GM23248 (cell line): Measurements from ENCODE around the gene EFNA1. TPM values are rescaled to one million over a fixed set of nuclear protein-coding genes. Genes with fewer than 3 reads are reported as not detected.

Source experiments
- DNase-seq: peaks from one replicate; pipeline ENCODE4 v3.0.0-alpha.2; 2015
- H2AFZ ChIP-seq: fragments of 200-600 bp; sonication (generic); 2 replicates; pipeline ENCODE4 v1.6.1; 2016; ENCODE audit warnings: antibody characterized with exemption
- H3F3A ChIP-seq: fragments of 200-600 bp; sonication (generic); 2 replicates; pipeline ENCODE4 v1.6.1; 2016; ENCODE audit warnings: mild to moderate bottlenecking, antibody characterized with exemption, mixed run types; ENCODE audit not compliant: insufficient read depth
- H3K27ac ChIP-seq: fragments of 200-600 bp; sonication (generic); 2 replicates; pipeline ENCODE4 v1.5.1; 2016; ENCODE audit warnings: mild to moderate bottlenecking
- H3K27me3 ChIP-seq: fragments of 200-600 bp; sonication (generic); replicated peaks from 2 replicates; pipeline ENCODE4 v1.6.1; 2016; ENCODE audit warnings: mild to moderate bottlenecking; ENCODE audit not compliant: insufficient read depth
- H3K36me3 ChIP-seq: fragments of 200-600 bp; sonication (generic); 2 replicates; pipeline ENCODE4 v1.6.1; 2016; ENCODE audit warnings: low read depth, mild to moderate bottlenecking
- H3K4me1 ChIP-seq: fragments of 200-600 bp; sonication (generic); 2 replicates; pipeline ENCODE4 v1.6.1; 2016; ENCODE audit warnings: mild to moderate bottlenecking; ENCODE audit not compliant: insufficient read depth
- H3K4me2 ChIP-seq: fragments of 200-600 bp; sonication (generic); one replicate; pipeline ENCODE4 v1.6.1; 2016; ENCODE audit warnings: mild to moderate bottlenecking; ENCODE audit not compliant: unreplicated experiment
- H3K4me3 ChIP-seq: fragments of 200-600 bp; sonication (generic); 2 replicates; pipeline ENCODE4 v1.5.1; 2016; ENCODE audit warnings: mild to moderate bottlenecking
- H3K79me2 ChIP-seq: fragments of 200-600 bp; sonication (generic); 2 replicates; pipeline ENCODE4 v1.6.1; 2016; ENCODE audit warnings: mild to moderate bottlenecking; ENCODE audit not compliant: insufficient read depth
- H3K9ac ChIP-seq: fragments of 200-600 bp; sonication (generic); 2 replicates; pipeline ENCODE4 v1.6.1; 2016; ENCODE audit warnings: mild to moderate bottlenecking
- H3K9me2 ChIP-seq: fragments of 200-600 bp; sonication (generic); 2 replicates; pipeline ENCODE4 v1.6.1; 2016; ENCODE audit warnings: mixed run types, mild to moderate bottlenecking, moderate library complexity; ENCODE audit not compliant: insufficient read depth
- H3K9me3 ChIP-seq: fragments of 200-600 bp; sonication (generic); one replicate; pipeline ENCODE4 v1.6.1; 2017; ENCODE audit warnings: low read depth
- H4K20me1 ChIP-seq: fragments of 200-600 bp; sonication (generic); 2 replicates; pipeline ENCODE4 v1.6.0; 2016; ENCODE audit not compliant: insufficient read depth
- EZH2 ChIP-seq: fragments of 200-600 bp; sonication (generic); IDR thresholded peaks from 2 replicates; pipeline ENCODE4 v1.6.1; 2018; ENCODE audit warnings: antibody characterized with exemption, mild to moderate bottlenecking; ENCODE audit not compliant: insufficient read depth, poor library complexity, severe bottlenecking
- EZH2phosphoT487 ChIP-seq: fragments of 200-600 bp; sonication (generic); IDR thresholded peaks from 2 replicates; pipeline ENCODE4 v1.6.1; 2018; ENCODE audit warnings: antibody characterized with exemption, moderate library complexity, mild to moderate bottlenecking, low read depth; ENCODE audit not compliant: insufficient read depth
- WGBS, 2 experiments: methylation state at CpG; one replicate each; pipeline ENCODE4 v1.1.6; 2015 to 2017; ENCODE audit warnings: low lambda C conversion rate in 2 of 2, low coverage in 1 of 2; ENCODE audit errors: missing lambda C conversion rate in 2 of 2; 5-methylcytosine and 5-hydroxymethylcytosine counted together
- in situ Hi-C: fragments of 300-500 bp; cut with MboI; formaldehyde crosslinking; loops from 2 replicates; pipeline ENCODE4 v1.15.0; 2020
- polyA plus RNA-seq: library from polyadenylated mRNA; unstranded; fragments of >200 nt; fragmentation: Nextera tagmentation; extraction: Ambion mirVana; gene quantifications from 2 replicates; pipeline ENCODE4 v1.2.1, GENCODE V29; 2016
- small RNA-seq: library from RNA; depleted of rRNA; stranded (forward); fragments of <200 nt; gene quantifications from one replicate; pipeline ENCODE3, GENCODE V24; 2014; ENCODE audit warnings: low read depth, low replicate concordance
- total RNA-seq: library from RNA; depleted of rRNA; stranded (reverse); fragments of >200 nt; shearing (Covaris generic); gene quantifications from 2 replicates; pipeline ENCODE4 v1.2.3, GENCODE V29; 2014; rRNA removed

The EFNA1 gene
- total and polyA plus RNA-seq, 2 experiments from 2014 or later = not detected

- in situ Hi-C loops = no loop called here
- Histone ChIP-seq H3K4me1 (no peaks in the 10 kb centered on the region), H3K27me3 (no peaks in the 10 kb centered on the region), H3K9me3 (no peaks in the 10 kb centered on the region), H3K9ac (no peak overlapping the region), H2AFZ (no peak overlapping the region), H3K4me2 (no peak overlapping the region), H3K9me2 (no peaks in the 10 kb centered on the region), H3K79me2 (no peaks in the 10 kb centered on the region), H3F3A (no peaks in the 10 kb centered on the region), H3K4me3 (no peak overlapping the region), H3K36me3 (no peaks in the 10 kb centered on the region; the same call in 1 of the 2 replicates), H4K20me1 (no peaks in the 10 kb centered on the region), H3K27ac (no peak overlapping the region)
- TF ChIP-seq EZH2phosphoT487 (no peak), EZH2 (no peak)
- DNase-seq = no peak
- WGBS, 2 experiments = 90 to 93% methylated on average over 4 to 7 of the region's 7 CpGs
Observed at GRCh38 chr1:155182052-155182550, 54.4 kb downstream of the EFNA1 start.

- Histone ChIP-seq H3K4me2 (no peak overlapping the region), H3K9me3 (no peaks in the 10 kb centered on the region), H3F3A (no peaks in the 10 kb centered on the region), H4K20me1 (no peaks in the 10 kb centered on the region), H3K79me2 (no peaks in the 10 kb centered on the region), H3K36me3 (no peaks in the 10 kb centered on the region; the same call in 1 of the 2 replicates), H2AFZ (no peak overlapping the region), H3K9me2 (no peaks in the 10 kb centered on the region), H3K9ac (no peak overlapping the region), H3K27me3 (no peaks in the 10 kb centered on the region), H3K4me3 (no peak overlapping the region), H3K4me1 (no peaks in the 10 kb centered on the region), H3K27ac (no peak overlapping the region)
- DNase-seq = no peak
- in situ Hi-C loops = no loop called here
- TF ChIP-seq EZH2 = no peak
- TF ChIP-seq EZH2phosphoT487 = no peak
- WGBS, 2 experiments = 82 to 85% methylated on average over 20 of the region's 20 CpGs
Observed at GRCh38 chr1:155183775-155184221, 56.1 kb downstream of the EFNA1 start.

GRCh38 chr1:155184351-155184811 is 56.7 kb downstream of the EFNA1 start:
- Histone ChIP-seq H3K79me2 (no peaks in the 10 kb centered on the region), H3K4me1 (no peaks in the 10 kb centered on the region), H3K9me2 (no peaks in the 10 kb centered on the region), H3K4me2 (no peak overlapping the region), H2AFZ (no peak overlapping the region), H4K20me1 (no peaks in the 10 kb centered on the region), H3K36me3 (no peaks in the 10 kb centered on the region; the same call in 1 of the 2 replicates), H3K27me3 (no peaks in the 10 kb centered on the region), H3K9me3 (no peaks in the 10 kb centered on the region), H3F3A (no peaks in the 10 kb centered on the region), H3K9ac (no peak overlapping the region), H3K27ac (no peak overlapping the region), H3K4me3 (no peak overlapping the region)
- TF ChIP-seq EZH2 (no peak), EZH2phosphoT487 (no peak)
- in situ Hi-C loops = no loop called here
- 86 to 93% methylated on average over 3 to 4 of the region's 4 CpGs for WGBS, 2 experiments
- DNase-seq = no peak

Small RNA genes within 50 kb of the gene (small RNA-seq; reads per million reads assigned to genes)
- gene HMGN2P18 = not detected
- gene RF00019 = not detected

Other genes starting within 250 kb of the EFNA1 start
- gene PMVK, start 191.2 kb upstream of the EFNA1 start, total RNA-seq = 2.1 and 6.4 TPM in 2 replicates
- 36.6 and 40.2 TPM in 2 replicates for gene PMVK, start 191.2 kb upstream of the EFNA1 start, polyA plus RNA-seq
- gene PBXIP1, start 171.8 kb upstream of the EFNA1 start, total RNA-seq = 70.4 and 72.2 TPM in 2 replicates
- gene PBXIP1, start 171.8 kb upstream of the EFNA1 start, polyA plus RNA-seq = 25.9 and 26.4 TPM in 2 replicates
- 13.2 and 14.9 TPM in 2 replicates for gene PYGO2, start 166.1 kb upstream of the EFNA1 start, total RNA-seq
- gene PYGO2, start 166.1 kb upstream of the EFNA1 start, polyA plus RNA-seq = 14.7 and 15.4 TPM in 2 replicates
- gene SHC1, start 157.1 kb upstream of the EFNA1 start, total RNA-seq = 295 and 319 TPM in 2 replicates
- gene SHC1, start 157.1 kb upstream of the EFNA1 start, polyA plus RNA-seq = 275 and 278 TPM in 2 replicates
- 45.6 and 50.3 TPM in 2 replicates for gene CKS1B, start 153.2 kb upstream of the EFNA1 start, total RNA-seq
- 113 and 119 TPM in 2 replicates for gene CKS1B, start 153.2 kb upstream of the EFNA1 start, polyA plus RNA-seq
- gene FLAD1, start 144.5 kb upstream of the EFNA1 start, total RNA-seq = 15.6 and 21.3 TPM in 2 replicates
- 26.4 and 30.2 TPM in 2 replicates for gene FLAD1, start 144.5 kb upstream of the EFNA1 start, polyA plus RNA-seq
- not detected in 2 replicates for gene LENEP, start 134.3 kb upstream of the EFNA1 start, total RNA-seq
- not detected in 2 replicates for gene LENEP, start 134.3 kb upstream of the EFNA1 start, polyA plus RNA-seq
- gene ZBTB7B, start 125.1 kb upstream of the EFNA1 start, total RNA-seq = 16.8 and 27.0 TPM in 2 replicates
- 2.3 and 2.9 TPM in 2 replicates for gene ZBTB7B, start 125.1 kb upstream of the EFNA1 start, polyA plus RNA-seq
- gene DCST2, start 94.1 kb upstream of the EFNA1 start, total RNA-seq = not detected in 2 replicates
- 0.14 and 0.16 TPM in 2 replicates for gene DCST2, start 94.1 kb upstream of the EFNA1 start, polyA plus RNA-seq
- gene DCST1, start 94.1 kb upstream of the EFNA1 start, total RNA-seq = not detected in 2 replicates
- not detected in 2 replicates for gene DCST1, start 94.1 kb upstream of the EFNA1 start, polyA plus RNA-seq
- 85.6 and 109 TPM in 2 replicates for gene ADAM15, start 76.6 kb upstream of the EFNA1 start, total RNA-seq
- 73.0 and 80.4 TPM in 2 replicates for gene ADAM15, start 76.6 kb upstream of the EFNA1 start, polyA plus RNA-seq
- 2.4 and 5.5 TPM in 2 replicates for gene EFNA4, start 64.1 kb upstream of the EFNA1 start, total RNA-seq
- 4.4 and 4.6 TPM in 2 replicates for gene EFNA4, start 64.1 kb upstream of the EFNA1 start, polyA plus RNA-seq
- 1.4 and 3.0 TPM in 2 replicates for gene EFNA3, start 49.0 kb upstream of the EFNA1 start, total RNA-seq
- 2.5 and 2.7 TPM in 2 replicates for gene EFNA3, start 49.0 kb upstream of the EFNA1 start, polyA plus RNA-seq
- gene SLC50A1, start 8.0 kb downstream of the EFNA1 start, total RNA-seq = 33.4 and 34.1 TPM in 2 replicates
- gene SLC50A1, start 8.0 kb downstream of the EFNA1 start, polyA plus RNA-seq = 55.1 and 58.3 TPM in 2 replicates
- 21.8 and 50.7 TPM in 2 replicates for gene DPM3, start 12.7 kb downstream of the EFNA1 start, total RNA-seq
- gene DPM3, start 12.7 kb downstream of the EFNA1 start, polyA plus RNA-seq = 75.3 and 82.3 TPM in 2 replicates
- gene KRTCAP2, start 45.4 kb downstream of the EFNA1 start, total RNA-seq = 92.7 and 189 TPM in 2 replicates
- gene KRTCAP2, start 45.4 kb downstream of the EFNA1 start, polyA plus RNA-seq = 480 and 484 TPM in 2 replicates
- 3.4 TPM in 2 replicates for gene TRIM46, start 46.0 kb downstream of the EFNA1 start, total RNA-seq
- 1.6 and 2.1 TPM in 2 replicates for gene TRIM46, start 46.0 kb downstream of the EFNA1 start, polyA plus RNA-seq
- 20.6 and 21.4 TPM in 2 replicates for gene THBS3, start 80.0 kb downstream of the EFNA1 start, total RNA-seq
- gene THBS3, start 80.0 kb downstream of the EFNA1 start, polyA plus RNA-seq = 14.9 and 16.6 TPM in 2 replicates
- gene MTX1, start 80.8 kb downstream of the EFNA1 start, total RNA-seq = 39.6 and 61.4 TPM in 2 replicates
- gene MTX1, start 80.8 kb downstream of the EFNA1 start, polyA plus RNA-seq = 69.2 and 78.6 TPM in 2 replicates
- gene ENTREP3, start 127.6 kb downstream of the EFNA1 start, total RNA-seq = 6.4 and 8.0 TPM in 2 replicates
- 8.0 TPM in 2 replicates for gene ENTREP3, start 127.6 kb downstream of the EFNA1 start, polyA plus RNA-seq
- 53.6 and 80.5 TPM in 2 replicates for gene SCAMP3, start 134.5 kb downstream of the EFNA1 start, total RNA-seq
- gene SCAMP3, start 134.5 kb downstream of the EFNA1 start, polyA plus RNA-seq = 135 and 141 TPM in 2 replicates
- 16.8 and 24.0 TPM in 2 replicates for gene CLK2, start 145.6 kb downstream of the EFNA1 start, total RNA-seq
- gene CLK2, start 145.6 kb downstream of the EFNA1 start, polyA plus RNA-seq = 10.2 and 10.4 TPM in 2 replicates
- 0.76 and 1.4 TPM in 2 replicates for gene HCN3, start 149.6 kb downstream of the EFNA1 start, total RNA-seq
- 1.6 and 1.9 TPM in 2 replicates for gene HCN3, start 149.6 kb downstream of the EFNA1 start, polyA plus RNA-seq
- not detected in 2 replicates for gene PKLR, start 173.6 kb downstream of the EFNA1 start, total RNA-seq
- 0.08 TPM in 1 of 2 replicates, not detected in the other for gene PKLR, start 173.6 kb downstream of the EFNA1 start, polyA plus RNA-seq
- gene FDPS, start 181.0 kb downstream of the EFNA1 start, total RNA-seq = 96.3 and 103 TPM in 2 replicates
- gene FDPS, start 181.0 kb downstream of the EFNA1 start, polyA plus RNA-seq = 106 and 116 TPM in 2 replicates
- gene RUSC1, start 193.0 kb downstream of the EFNA1 start, total RNA-seq = 31.9 and 34.4 TPM in 2 replicates
- 30.4 and 32.6 TPM in 2 replicates for gene RUSC1, start 193.0 kb downstream of the EFNA1 start, polyA plus RNA-seq